Activated effector memory CD4-positive, alpha-beta T cell treated with anti-CD3 and anti-CD28 coated beads, Interleukin-2, amount 50 U/mL, for 16 hours (primary cell): ENCODE measurements around the gene SETBP1.

Source experiments
- DNase-seq: peaks from one replicate; pipeline ENCODE4 v3.0.0-alpha.2; 2020

Gene SETBP1

DNA sequence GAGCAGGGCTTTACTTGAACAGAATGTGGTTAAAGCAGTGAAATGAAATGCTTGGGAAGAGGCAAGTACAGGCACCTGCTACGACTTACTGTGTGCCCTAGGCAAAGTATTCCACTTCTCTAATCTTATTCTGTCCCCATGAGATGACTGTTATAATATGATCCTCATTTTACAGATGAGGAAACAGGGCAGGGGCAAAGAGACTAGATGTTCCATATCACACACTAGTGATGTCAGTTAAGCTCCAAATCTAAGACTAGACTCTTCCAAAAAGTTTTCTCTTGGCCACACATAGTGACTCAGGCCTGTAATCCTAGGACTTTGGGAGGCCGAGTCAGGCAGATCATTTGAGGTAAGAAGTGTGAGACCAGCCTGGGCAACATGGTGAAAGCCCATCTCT lies 235.0 kb downstream of the SETBP1 start:
- DNase-seq, result no peak

DNA sequence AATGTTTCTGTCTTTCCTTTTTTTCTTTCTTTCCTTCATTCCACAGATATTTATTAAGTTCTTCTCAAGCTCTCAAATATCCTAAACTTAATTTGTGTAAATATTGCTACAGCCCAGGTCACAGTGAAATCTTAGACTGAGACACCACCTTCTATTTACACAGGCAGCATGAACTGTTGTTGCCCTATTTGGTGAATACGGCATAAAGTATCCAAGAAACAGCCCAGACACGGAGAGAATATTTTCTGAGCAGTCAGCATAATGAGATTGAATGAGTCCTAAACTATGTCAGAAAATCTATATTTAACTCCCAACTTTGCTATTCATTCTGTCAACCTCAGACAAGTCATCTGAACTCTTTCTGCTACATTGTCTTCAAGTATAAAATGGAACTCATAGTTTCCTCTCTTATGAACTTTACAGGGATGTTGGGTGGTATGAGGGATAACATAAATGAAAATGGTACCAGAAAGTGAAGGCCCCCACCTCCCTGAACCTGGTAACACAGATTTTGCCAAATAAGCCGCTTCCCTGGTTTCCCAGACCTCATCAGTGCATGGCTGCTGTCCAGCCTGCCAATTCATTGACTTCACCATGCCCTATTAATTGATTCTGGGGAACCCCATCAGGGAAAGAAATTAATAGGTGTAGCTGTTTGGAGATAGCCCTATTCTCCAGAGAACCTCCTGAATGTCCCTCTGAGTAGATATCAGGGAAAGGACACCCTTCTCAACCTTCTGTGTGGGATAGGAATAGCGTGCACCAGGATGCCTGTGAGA lies 235.9 kb downstream of the SETBP1 start:
- no peak for DNase-seq

DNA sequence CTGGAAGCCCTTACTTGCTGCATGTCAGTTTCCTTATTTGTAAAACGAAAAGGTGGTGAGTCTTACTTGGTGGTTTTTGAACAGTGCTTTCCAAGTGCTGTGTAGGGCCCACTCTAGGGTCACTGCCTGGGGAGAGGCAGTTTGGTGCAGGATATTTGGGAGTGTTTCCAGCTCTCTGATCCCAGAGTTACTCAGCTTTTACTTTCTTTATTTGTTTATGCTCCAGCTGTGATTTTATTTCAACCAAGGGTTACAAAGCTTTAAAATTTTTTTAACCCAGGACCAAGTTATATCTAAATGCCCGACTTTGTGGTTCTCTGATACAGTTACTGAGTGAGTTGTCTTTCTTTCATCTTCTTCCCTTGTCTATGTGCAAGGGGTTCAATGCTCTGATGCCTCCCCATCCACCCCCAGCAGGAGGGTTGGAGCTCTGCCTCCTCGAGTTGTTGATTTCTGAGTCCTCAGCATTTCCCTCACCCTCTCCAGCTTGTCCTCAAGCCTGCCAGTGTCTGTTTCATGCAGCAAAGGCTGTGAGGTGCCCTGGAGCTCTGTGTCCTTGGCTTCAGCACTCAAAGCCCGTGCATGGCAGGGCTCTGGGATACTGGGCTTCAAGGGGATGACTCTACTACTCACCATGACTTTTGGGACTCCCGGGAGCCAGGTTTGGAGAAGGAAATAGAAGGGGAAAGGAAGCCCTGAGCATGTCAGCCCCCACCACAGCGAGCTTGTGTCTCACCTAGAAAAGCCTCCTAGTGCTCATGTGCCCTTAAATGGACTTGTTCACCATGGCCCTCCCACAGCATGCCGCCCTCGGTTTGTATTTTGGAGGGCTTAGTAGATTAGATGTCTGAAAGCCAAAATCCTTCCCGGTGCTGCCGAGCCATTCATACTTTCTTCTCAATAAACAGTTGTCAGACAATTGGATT lies 236.8 kb downstream of the SETBP1 start:
- DNase-seq, result no peak

DNA sequence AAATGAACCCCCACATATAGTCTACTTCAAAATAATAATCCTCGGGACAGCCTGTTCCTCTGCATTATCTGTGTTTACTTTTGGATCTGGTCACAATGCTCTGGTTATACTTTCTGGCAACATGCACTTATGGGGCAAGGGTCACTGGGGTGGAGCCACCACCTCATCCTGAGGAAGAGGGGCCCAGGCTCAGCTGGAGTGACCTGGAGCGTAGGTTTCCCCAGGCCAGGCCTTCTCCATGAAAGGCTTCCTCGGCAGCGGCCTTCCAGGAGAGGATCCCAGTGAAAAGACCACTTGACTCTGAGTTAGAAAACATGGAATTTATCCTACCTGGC lies 237.4 kb downstream of the SETBP1 start:
- DNase-seq, result no peak

DNA sequence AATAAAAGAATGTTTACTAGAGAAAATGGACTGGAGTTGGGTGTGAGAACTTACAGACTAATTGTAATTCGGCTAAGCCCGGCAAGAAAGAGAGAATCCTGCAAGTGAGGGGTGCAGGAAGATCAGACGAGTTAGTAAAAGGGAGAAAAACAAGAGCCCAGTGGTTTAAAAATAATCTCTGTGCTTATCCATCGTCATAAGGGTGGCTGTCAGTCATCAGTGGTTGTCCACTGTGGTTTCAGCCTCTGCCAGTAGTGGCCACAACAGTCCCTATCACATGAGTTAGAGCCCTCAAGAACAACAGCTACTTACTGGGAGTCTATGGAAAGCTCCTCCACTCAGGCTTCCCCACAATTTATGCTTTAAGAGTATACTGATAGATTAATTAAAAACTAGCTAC lies 239.8 kb downstream of the SETBP1 start:
- no peak for DNase-seq

DNA sequence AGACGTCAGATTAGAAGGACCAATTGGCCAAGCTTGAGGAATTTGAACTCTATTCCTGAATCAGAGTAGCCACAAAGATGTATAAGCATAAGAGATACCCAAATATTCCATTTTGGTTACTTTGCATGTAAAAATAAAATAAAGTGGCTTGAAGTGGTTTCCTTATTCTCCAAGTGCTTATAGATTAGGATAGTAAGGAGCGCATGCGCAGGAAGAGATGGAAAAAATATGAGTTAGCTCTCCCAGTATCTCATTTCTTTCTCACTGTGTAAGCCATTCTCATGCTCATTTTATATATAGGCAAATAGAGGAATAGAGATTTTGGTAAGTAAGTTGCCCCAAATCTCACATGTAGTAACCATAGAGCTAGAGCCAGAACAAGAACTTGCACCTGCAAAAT lies 241.3 kb downstream of the SETBP1 start:
- DNase-seq, result no peak

DNA sequence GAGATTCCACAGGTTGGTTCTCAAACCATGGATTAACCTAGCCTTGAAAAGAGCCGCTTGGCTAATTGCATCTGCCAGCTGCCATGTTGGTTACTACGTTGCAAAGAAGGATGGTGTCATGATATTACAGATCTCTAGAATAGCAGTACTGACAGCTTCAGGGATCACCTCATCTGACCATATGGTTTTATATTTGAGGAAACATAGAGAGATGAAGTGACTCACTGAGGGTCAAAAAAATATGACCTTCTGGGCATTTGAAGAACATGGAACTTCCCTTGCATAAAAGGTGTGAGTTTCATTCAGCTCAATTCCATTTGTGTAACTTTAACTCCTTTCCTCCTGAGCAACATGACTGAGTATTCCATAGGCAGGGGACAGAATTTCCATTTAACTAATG lies 242.3 kb downstream of the SETBP1 start:
- no peak for DNase-seq

DNA sequence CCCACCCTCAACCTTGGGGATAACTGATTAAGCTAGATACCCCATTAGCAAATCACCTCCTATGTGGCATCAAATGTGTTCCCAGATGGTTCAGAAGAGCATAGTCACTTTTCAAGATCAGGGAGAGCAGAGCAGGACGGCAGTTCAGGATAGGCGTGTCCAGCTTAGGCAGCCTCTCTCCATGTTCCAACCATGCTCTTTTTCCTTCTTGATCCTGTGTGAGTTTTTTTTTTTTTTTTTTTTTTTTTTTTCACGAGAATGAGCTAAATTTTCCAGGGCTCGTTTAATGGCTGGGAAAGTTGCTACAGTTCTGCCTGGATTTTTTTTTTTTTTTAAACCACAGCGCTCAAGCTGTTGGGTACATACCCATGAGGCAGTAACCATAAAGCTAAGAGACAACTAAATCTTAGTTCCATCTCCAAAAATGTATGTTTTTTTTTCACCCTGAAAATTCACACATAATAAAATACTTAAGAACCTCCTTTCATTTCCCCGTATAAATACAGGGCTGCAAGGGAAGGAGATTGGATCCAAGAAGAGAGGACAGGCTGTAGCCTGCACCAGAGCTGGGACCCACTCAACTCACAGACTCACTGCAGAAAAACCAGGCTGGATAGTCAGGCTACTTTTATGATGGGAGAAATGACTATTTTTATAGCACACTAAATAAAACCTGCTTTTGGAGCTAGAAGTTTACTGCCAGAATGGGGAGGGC lies 244.3 kb downstream of the SETBP1 start:
- no peak for DNase-seq

DNA sequence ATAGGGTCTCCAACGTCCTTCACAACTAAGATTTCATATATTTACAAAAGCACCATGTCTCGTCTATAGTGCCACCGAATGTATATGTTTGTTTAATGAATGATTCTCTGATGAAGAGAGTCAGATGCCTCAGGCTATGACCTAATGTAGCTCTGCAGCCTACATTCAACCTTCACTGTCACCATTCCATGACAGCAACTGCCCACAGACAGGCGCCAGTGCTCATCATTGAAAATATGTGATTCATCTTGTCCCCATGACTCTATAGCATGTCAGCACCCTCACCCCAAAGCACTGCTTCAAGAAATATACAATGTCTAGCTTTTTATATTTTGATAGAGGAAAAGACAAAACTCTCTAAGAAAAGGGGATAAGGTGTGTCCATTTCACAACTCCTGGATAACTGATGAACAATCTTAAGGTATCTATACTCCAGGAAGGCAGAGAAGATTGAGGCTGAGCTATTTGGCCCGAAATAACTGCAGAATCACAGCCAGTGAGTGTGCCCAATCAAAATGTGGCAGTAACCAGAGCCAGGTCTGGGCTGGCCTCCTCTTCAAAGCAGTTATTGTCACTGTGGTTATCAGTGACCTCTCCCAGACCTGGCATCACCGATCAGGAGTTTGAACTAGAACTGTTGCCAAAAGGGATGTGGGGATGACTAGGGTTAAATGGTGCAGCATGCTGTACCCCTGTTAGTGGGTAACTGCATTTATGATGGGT lies 246.6 kb downstream of the SETBP1 start:
- DNase-seq, result no peak

DNA sequence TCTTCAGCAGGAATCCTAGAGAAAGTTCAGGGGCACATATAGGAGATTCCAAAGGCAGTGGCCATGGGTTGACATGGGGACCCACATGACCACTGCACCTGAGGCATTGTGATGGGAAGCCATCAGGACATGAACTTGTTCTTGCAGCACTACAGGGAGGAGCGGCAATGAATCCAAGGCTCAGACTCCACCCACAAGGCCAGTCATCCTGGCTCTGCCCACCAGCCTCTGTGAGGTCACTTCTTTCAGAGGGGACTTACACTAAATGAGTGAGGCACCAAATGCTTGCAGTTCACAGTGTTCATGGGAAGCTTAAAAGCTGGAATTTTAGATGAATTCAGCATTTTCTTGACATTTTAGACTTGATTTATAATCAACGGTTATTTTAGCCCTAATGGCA lies 254.2 kb downstream of the SETBP1 start:
- no peak for DNase-seq

DNA sequence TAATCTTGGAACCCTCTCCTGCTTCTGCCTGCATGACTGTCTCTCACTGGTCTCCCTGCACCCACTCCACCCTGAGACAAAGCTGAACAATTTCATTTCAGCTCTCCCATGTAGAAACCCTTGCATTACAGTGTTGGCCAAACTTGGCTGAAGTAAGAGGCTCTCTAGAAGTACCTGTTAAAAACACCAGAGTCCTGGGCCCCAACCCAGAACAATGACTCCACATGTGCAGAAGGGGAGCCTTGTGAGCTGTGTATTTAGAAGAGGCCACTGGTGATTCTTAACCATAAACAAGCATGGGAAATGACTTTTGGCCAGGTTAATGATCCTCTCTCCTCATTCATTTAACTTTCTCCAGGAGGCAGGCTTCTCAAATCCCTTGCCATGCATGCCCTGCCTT lies 254.8 kb downstream of the SETBP1 start:
- DNase-seq, result no peak

DNA sequence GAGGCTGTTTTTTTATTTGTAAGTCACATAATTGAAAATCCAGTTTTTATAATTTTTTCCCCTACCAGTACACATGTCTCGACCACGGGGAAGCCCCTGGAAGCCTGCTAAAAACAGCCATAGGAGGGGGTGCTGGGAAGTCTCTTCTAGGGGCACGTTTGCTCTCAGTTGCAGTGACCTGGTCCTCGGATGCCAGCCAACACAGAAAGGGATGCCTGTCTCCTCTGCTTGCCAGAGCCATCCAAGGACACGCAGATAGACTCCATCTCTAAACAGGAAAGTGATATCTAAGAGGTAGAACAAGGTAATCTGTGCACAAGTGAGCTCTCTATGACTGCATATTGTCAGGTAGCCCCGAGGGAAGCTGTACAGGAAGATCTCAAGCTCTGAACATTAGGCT lies 255.8 kb downstream of the SETBP1 start:
- DNase-seq, result no peak

DNA sequence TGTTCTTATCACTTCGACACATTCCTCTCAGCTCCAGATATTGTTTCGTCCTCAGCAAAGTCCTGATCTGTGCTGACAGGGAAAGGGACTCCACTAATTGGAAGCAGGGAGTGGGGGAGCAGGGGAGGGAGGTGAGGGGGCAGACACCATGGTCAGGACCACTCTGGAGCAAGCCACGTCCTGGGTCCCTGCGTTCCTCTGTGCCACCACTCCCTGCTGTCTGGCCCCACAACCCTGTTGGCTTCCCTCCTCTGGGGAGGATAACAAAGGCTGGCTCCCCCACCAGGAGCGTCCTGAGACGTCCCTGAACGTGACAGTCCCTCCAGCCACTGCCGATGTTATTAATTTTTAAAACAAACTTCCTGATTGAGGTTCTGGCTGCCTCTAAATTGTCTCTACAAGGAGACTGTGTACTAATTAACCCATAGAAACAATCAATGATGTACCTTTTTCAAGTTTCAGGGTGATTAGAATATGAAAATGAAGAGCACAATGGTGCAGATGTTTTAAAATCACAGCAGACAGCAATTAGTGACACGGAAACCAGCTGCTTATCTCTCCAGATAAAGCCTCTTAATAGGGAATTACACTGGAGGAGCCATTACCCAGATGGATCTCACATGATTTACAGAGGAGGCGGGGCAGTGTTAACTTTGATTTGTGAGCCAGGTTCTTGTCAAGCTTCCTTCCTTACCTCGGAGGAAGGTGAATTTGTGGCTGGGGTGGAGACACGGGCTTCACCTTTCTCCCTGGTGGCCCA lies 257.5 kb downstream of the SETBP1 start:
- DNase-seq, result no peak

DNA sequence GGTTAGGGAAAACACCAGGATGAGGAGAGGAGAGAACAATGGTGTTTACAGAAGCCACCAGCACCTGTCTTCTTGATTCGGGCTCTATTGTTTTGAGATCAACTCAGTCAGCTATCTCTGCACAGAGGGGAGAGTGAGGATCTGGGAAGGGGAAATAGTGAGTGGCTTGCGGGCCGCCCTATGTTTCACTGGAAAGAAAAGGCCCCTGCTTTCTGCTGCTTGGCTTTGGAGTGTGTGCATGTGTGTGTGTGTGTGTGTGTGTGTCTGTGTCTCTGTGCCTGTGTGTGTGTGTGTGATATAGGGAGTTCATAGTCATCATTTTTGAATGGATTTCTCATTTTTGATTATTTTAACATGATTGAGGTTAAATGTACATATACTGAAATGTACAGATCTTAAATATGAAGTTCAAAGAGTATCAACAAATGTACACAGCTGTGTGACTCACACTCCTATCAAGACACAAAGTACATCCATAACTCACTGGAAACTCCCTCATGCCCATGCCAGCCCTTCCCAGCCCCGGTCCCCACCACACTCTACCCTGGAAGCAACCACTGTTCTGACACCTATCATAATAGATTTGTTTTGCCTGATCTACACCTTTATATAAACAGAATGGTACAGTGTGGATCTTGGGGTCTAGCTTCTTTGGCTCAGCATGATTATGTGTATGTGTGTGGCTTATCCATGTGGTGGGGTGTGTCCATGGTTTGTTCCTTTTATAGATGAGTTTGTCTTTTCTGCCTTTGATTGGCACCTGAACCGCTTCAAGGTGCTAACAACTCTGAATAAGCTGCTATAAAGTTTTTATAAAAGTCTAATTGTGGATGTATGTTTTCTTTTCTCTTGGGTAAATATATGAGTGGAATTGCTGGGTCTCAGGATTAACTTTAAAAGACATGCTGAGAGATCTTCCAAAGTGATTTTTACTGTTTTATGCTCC lies 258.3 kb downstream of the SETBP1 start:
- no peak for DNase-seq

DNA sequence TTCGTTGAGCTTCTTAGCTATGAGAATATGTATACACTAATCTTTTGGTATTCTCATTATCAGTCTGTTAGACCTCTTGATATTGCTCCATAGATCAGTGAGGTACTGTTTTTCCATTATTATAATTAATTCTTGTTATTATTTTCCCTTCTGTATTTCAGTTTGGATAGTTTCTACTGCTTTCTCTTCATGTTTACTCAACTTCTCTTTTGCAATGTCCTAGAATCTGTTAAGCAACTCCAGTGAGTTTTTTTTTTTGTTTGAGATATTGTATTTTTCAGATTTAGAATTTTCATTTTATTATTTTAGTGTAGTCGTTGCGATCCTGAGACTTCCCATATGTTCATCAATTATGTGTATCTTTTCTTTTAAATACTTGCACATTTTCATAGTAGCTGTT lies 260.8 kb downstream of the SETBP1 start:
- DNase-seq, result no peak

DNA sequence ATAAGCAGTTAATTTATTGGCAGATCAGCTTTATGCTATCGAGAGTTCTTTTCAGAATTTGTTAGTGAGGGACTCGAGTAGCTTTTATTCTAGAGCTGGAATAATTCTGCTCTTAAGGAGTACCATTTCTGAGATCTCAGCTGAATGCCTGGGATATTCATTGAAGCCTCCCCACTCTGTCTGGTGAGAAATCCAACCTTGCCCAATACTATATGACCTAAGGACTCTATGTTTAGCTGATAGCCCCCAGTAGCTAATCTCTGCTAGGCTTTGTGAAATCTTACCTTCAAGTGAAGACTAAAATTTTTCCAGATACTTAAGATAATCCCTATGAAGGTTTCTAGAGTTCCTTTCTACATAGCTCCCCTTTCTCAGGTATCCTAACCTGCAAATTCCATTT lies 261.4 kb downstream of the SETBP1 start:
- DNase-seq, result no peak

DNA sequence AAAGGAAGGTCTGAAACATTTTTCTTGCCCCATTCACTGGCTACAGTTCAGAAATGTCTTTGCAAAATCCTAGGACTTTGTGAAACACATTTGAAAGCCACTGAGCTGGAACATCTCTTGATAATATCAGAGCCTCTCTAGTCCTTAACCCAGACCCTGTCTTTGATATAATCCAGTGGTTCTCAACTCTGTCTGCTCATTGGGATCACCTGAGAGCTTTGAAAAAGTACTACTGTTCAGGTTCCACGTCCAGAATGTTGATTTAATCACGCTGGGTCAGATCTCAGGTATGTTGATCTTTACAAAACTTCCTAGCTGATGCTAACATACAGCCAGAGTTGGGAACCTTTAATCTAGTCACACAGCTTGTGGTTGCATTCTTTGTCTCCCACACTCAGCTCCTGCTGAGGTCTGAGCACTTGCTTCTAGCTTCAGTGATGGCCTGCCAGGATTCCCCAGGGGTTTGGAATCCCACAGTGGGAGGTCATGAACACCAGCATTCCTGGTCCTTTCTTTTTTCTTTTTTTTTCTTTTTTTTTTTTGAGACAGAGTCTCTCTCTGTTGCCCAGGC lies 262.7 kb downstream of the SETBP1 start:
- no peak for DNase-seq

DNA sequence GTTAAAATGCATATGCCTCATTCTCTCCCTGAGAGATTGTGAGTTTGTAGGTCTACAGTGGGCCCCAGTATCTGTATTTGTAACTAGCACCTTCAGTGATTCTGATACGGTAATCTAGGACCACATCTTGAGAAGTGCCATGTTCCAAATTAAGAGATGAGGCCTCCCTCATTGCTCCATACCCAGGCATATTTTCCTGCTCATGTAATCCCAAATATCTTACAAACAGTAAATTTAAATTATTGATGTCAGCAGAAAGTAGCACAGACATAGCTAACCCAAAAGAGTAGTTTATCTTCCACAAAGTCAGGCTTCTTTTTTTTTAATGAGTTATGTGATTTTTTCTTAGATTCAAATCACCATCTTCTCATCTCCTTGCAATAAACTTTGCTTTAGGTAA lies 263.8 kb downstream of the SETBP1 start:
- no peak for DNase-seq

DNA sequence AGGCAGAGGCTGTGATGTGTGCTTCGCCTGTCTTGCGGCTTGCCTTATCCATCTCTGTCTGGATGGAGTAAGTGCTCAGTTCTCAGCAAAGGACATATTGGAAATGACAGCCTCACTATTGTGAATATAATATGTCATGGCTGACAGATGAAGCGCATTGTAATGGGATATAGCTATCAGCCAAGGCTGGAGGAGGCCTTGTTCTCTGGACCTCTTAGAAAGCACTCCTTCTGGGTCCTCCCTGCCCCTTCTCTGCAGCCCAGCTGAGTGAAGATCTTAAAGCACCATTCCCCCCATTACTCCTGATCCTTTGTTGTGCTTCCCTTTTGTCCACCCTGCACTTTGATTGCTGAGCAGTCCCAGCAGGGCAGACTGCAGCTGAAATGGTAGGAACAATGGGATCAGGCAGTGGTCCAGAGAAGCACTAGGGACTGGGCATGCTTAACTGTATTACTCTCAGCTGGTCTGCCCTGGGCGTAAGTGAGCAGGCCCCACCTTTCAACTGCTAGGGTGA lies 265.3 kb downstream of the SETBP1 start:
- no peak for DNase-seq

DNA sequence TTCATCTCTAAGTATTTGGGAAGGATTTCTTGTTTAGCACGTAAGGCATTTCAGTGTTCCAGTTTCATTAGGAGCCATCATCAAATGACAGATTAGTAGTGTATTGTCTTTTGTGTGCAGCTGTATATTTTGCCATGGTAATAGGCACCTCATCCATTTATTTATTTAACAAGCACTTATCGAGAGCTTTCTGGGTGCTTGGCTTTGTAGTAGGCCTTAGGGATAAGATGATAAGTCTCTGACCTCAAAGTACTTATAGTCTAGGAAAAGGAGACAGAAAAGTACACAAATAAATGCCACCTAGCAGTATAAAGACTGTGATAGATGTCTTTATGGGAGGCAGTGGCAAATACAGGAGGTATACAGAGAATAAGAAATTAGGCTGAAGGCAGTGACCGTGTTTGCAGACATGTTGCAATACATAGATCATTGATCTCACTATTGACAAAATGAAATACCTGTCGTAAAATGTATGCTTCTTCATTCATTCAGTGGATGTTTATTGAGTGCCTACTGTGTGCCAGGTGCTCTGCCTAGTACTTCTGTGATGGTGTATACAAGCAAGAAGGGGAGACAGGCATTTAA lies 265.9 kb downstream of the SETBP1 start:
- no peak for DNase-seq
